NOMO-1 treated with dmso at 0.1 percent for 144 hours (cell line): ENCODE measurements around the gene TVP23A.
"Not testable (repeated sequence)": the region's sequence is repeated elsewhere in the genome, so short reads cannot be mapped to it uniquely, and the experiment has no call there.

ENCODE experiments used
- DNase-seq: peaks from one replicate; lab custom pipeline; 2025; ENCODE audit not compliant: unreplicated experiment; lab: John Stamatoyannopoulos, UW

The TVP23A gene

DNA sequence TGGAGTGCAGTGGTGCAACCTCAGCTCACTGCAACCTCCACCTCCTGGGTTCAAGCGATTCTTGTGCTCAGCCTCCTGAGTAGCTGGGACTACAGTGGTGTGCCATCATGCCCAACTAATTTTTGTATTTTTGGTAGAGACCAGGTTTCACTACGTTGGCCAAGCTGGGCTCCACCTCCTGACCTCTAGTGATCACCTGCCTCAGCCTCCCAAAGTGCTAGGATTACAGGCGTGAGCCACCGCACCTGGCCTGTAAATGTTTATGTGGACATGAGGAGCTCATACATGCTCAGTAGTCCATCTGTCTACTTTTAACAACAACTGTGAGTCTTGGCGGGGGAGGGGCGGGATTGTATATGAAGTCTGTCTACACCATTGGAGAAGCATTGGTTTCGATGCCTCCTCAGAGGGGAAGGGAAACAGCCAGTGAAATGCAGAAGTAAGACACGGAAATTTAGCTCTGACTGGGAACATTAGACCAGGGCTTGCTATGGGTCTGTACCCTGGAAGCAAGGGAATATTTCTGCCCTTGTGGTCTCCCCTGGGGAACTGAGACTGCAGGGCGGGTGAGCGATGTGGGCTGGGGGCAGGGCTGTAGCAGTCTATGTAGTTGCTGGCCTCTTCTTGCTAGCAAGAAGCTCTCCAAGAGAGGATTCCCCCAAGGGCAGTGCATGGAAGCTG lies 65.6 kb downstream of the TVP23A start:
- DNase-seq, result peak; percentile 92

DNA sequence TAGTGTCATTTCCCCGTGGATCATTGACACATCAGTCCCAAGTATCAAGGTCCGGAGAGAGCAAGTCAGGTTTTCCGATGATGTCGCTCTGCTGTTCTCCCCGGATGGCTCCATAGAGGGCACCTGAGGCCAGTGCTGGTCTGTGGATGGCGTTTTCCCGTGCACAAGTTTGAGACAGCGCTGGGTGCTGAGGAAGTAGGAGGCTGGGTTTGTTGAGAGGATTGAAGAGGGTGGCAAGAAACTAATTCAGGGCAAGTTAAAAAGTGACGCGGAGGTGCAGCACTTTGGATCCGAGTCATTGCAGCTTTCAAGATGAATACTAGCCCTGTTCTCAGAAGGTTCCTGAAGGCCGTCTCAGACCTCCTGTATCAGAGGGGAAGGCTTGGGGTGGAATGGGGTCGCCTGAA lies 67.3 kb downstream of the TVP23A start:
- no peak for DNase-seq

DNA sequence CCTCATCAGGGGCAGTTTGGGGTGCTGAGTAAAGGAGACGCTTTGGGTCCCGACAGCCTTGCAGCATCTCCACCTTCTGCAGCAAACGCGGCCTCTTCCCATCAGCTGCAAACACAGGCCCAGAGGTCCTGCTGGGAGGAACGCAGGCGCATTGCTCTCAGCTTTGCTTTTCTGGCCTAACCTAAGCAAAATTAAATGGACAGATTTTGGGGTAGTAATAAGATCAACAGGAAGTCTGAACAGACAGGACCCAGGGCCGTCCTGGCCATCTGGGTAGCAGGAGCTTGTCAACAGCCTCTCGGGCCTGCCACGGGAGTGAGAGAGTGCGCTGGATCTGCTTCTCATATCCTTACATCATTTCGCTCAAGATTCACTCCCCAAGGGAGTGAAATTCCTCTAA lies 67.8 kb downstream of the TVP23A start:
- DNase-seq, result no peak

DNA sequence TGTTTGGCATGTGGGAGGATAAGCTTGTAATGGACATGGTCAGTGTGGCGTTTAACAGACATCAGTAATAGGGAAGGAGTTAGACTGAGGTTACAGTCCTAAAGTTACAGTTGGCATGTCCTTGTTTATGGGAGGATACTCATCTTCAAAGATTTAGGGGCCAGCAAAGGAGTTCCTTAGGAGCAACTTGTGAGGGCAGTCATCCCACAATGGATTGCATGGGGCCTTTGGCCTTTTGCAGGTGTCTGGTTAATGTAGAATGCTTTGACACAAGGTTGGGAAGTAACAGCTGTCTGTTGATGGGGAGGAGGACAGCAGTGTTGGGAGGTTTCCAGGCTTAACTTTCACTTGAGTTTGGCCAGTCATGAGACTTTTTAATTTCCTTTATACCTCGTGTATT lies 72.8 kb downstream of the TVP23A start:
- no peak for DNase-seq

DNA sequence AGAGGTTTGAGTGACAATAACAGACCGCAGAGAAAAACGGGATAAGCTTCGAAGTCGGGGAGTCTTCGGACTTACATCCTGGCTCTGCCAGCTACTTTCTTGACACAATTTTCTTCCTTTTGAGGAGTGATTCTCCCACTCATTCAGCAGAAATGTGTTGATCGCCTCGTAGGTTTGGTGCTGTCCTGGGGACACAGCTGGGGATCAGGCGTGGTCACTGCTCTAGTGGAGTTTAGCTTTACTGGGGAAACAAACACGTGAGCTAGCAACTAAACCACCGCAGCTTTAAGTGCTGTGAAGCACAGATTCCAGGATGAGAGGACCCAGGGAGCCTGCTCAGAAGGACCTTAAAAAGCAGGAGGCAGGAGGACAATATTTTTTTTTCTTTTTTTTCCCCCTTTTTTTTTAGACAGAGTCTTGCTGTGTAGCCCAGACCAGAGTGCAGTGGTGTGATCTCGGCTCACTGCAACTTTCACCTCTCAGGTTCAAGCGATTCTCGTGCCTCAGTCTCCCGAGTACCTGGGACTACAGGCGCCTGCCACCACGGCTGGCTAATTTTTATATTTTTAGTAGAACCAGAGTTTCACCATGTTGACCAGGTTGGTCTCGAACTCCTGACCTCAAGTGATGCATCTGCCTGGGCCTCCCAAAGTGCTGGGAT lies 74.1 kb downstream of the TVP23A start:
- DNase-seq, result no peak

DNA sequence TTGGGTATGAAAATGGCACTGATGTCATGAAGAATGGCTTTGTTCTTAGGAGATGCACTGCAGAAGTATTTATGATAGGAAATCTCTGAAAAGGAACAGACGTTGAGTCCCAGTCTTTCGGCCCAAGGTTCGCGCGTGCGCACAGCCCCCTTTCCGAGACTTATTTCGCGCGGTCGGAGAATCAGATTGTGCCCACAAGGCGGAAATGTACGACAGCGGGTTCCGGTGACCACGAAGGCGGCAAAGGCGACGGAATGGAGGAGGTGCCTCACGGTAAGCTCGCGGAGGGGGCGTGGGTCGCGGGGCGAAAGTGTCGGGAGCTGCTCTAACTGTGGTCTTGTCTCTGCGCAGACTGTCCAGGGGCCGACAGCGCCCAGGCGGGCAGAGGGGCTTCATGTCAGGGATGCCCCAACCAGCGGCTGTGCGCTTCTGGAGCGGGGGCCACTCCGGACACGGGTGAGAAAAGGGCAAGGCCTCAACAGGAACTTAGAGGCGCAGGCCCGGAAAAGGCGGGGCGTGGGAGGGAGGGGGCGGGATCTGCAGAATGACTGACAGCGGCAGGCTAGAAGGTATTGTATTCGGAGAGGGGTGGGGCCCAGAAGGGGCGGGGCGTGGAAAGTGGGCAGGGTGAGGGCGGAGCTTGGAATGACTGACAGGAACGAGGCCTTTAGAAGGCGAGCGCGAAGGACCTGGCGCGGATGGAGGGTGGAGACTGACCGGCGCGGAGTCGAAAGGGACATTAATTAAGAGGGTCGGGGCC lies 74.8 kb downstream of the TVP23A start, which contains the start of gene NUBP1:
TSS of gene NUBP1 (plus strand) at position 233 of the 760 bp plus-strand sequence. CDS start at position 255, 22 bp downstream.
- DNase-seq, result peak; percentile 89

DNA sequence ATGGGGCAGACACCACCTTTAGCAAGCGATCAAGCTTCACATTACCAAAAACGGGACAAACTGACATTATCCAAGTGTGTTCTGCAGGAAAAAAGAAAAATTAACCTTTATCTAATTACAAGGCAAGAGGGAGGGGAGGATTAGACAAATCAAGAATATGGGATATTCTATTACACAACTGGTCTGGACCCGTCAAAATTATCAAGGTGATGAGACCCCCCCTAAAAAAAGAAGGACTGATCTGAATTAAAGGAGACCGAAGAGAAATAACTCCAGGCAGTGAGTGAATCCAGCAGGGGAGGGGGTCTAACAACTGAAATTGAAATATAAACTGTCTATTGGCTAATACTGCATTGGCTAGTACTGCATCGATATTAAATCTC lies 75.4 kb downstream of the TVP23A start:
- no peak for DNase-seq

DNA sequence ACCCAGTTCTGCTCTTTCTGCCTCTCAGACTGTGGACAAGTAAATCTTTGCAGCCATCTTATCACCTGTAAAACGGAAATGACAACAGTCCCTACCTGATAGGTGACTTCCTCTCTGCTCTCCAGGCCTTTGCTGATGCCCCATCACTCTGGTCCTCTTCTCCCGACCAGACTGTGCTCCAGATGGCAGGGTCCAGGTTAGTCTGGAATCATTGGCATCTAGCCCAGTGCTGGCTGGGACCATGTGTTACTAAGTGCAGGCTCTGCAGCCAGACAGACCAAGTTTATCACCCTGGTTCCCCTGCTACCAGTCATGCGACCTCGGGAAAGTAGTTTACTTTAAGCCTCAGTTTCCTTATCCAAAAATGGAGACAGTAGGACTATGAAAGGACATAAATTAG lies 76.8 kb downstream of the TVP23A start:
- no peak for DNase-seq

DNA sequence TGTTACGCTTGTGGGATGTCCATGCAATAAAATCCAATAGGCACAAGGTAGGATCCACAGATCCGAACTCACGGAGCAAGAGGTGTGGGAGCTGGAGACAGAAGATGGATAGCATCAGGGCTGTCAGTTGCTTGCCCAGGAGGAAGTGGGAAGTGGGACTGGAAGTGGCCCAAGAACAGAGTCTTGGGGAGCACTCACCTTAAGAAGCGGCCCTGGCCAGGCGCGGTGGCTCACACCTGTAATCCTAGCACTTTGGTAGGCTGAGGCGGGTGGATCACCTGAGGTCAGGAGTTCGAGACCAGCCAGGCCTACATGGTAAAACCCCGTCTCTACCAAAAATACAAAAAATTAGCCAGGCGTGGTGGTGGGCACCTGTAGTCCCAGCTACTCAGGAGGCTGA lies 77.3 kb downstream of the TVP23A start:
- DNase-seq, result not testable (repeated sequence)

DNA sequence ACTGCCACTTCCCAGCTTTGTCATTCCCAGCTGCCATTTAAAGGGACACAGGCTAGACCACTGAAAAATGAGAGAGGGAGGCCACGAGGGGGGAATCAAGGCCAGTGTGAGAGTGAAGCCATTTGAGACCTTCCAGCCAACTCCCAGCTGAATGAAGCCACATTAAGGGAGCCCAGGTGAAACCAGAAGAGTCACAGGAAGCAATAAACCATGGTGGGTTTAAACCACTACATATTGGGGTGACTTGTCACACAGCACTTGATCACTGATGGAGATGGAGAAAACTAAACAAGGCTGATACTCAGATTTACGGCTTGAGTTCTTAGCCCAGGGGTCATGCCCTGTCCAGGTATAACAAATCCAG lies 77.8 kb downstream of the TVP23A start:
- no peak for DNase-seq

DNA sequence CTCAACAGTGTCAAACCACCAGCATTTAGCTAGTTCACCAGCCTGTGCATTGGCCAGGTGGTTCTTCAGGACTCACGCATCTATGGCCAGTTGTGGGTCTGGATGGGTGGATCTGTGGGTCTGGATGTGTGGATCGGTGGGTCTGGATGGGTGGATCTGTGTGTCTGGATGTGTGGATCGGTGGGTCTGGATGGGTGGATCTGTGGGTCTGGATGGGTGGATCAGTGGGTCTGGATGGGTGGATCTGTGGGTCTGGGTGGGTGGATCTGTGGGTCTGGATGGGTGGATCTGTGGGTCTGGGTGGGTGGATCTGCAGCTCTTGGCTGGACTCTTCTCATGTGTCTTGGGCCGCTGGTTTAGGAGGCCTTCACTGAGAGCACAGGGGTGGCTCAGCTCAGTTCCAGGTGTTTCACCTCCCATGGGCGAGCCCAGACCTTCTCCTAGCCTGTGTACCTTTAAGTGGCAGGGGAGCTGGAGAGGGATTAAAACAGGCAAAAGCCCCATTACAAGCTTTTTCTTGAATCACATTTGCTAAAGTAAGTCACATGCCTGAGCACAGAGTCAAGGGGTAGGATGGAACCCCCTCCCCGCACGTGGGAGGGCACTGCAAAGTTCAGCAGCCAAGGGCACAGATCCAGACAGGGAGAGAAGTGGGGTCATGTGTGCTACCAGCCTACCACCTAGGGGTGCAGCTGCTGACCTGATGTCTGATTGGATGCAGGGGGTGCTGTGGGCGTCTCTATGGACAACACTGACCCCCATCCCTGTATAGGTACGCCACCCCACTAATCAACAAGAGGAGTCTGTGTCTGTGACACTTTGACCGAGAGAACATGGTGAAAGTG lies 78.4 kb downstream of the TVP23A start:
- DNase-seq, result no peak

DNA sequence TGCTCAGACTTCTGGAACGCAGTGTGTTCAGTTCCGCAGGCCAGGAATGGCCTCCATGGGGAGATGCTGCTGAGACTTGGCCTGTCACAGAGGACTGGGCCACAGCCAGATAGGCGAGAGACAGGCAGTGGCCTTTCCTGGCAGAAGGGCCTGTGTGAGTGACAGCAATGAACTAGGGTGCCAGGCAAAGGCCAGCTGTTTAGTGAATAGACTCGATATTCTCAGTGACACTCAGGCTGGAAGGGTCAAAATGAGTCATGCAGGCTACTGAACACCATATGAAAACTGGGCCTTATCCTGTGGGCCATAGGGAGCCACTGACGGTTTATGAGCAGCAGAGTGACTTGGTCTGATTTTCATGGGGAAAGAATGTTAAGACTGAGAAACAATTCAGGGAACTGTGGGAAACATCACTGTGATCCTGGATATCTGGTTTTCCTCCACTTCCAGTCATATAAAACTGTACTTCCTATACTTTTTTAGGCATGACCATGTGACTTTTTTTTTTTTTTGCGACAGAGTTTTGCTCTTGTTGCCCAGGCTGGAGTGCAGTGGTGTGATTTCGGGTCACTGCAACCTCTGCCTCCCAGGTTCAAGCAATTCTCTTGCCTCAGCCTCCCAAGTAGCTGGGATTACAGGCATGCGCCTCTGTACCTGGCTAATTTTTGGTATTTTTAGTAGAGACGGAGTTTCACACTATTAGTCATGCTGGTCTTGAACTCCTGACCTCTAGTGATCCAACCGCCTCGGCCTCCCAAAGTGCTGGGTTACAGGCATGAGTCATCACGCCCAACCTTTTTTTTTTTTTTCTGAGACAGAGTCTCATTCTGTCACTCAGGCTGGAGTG lies 80.1 kb downstream of the TVP23A start:
- DNase-seq, result peak; percentile 22

DNA sequence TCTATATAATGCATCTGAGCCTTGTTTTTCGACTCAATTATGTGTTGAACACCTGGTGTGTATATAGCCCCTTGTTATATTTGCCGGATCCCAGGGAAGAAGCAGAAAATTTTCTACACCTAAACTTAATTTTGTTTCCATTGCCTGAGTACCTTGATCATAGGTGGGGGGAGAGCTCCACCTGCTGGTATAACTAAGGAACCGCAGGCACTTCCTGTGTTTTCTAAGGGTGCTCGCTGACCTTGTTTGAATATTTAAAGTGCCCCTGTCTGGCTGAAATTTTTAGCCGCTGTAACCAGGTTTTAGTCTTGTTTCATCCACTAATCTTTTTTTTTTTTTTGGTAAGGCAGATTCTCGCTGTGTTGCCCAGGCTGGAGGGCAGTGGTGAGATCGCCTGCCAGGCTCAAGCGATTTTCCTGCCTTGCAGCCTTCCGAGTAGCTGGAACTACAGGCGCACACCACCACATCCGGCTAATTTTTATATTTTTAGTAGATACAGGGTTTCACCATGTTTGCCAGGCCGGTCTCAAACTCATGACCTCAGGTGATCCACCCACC lies 81.4 kb downstream of the TVP23A start:
- DNase-seq, result peak; percentile 56

DNA sequence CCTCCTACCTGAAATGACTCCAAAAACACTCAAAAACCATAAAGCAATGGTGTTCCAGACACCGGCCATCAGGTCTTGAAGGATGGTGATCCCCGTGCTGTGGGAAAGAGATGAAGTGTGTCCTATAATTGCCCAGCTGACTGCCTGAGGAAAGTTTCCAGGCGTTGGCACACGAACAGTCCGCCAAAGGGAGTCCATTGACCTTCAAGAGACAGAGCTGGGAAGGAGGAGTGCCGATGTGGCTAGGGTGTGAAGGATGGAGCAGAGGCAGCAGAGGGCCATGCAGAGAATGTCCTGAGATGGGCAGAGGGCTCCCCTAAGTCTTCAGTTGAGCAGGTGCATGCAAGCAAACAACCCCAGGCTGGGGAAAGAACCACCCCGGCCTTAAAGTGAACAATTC lies 86.8 kb downstream of the TVP23A start:
- no peak for DNase-seq

DNA sequence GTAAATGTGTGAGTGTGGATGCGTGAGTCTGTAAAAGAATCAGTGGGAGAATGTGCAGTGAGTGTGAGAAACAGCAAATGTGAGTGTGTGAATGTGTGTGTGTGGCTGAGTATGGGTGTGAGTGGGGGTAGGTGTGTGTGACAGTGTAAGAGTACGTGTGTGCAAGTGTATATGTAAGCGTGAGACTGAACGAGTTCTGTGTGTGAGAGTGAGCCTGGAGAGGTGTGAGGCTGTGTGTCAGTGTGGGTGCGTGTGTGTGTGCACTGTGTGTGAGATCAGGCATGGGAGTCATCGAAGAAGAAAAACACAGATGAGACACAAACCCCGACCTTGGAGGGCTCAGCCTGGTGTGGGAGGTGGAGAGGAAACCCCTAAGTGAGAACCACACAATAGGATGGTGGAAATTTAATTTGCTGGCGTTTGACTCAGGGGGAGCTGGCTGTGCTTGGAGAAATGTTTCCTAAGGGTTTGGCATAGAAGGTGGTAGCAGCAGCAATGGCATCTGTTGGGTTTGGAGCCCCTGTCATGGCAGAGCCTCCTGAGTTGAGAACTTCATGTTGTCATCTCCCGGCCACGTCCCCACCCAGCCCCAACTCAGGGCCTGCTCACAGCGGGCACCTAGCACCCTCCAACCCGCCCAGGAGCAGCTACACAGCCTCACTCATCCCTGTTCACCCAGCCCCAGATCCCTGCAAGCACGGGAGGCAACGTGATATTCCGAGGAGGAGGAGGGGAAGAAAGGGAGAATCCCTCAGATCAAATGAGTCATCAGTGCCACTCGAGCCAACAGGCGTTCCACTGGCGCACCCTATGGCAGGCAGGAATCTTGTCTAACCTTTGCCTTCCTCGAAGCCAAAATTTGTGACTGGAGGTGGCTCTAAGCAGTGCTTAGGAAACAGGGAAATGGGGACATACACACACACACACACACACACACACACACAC lies 89.2 kb downstream of the TVP23A start:
- DNase-seq, result no peak

DNA sequence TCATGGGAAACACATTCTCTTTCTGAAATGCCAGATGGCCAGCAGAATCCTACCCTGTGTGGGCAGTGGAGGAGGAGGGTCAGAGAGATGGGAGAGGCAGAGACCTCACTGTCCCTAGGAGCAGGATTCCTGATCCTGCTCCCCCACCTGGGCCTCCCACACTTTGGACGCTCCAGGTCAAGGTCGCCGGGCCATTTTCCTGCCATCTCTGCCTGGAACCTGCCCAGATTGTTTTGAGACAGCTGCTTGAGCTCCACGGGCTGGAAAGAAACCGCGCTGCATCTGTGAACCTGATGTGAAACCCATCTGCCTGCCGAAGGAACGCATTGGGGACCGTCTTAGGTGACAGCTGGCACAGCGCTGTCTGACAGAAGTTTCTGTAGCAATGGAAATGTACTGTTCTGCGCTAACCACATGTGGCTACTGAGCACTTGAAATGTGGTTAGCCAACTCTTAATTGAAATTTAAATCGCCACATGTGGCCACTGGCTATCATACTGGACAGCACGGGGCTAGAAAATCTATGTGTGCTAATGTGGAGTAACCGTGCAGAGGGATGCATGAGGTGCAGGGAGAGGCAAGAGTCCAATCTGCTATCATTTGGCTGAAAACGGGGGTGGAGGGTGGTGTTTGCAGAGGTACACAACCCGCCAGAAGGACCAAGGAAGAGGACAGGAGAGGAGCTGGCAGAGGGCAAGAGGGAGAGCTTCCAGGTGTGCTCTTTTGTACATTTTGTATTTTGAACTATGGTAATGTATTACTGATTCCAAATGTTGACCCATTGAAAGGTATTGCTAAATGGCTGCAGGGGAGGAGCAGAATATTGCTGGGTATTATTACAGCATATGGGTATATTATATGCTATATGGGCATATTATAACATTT lies 90.3 kb downstream of the TVP23A start:
- no peak for DNase-seq
